Panc1 (cell line): Measurements from ENCODE around the gene SPEG. TPM values are rescaled to one million over a fixed set of nuclear protein-coding genes. Genes with fewer than 3 reads are reported as not detected.

Source experiments
- ATAC-seq: fragments of 200-7000 bp; cut with Tn5 transposase; 2 replicates; pipeline ENCODE4 v1.9.1; 2020; ENCODE audit warnings: mild to moderate bottlenecking, moderate library complexity
- BruUV-seq: library from RNA; stranded (reverse); fragments of 400-500 nt; replicated peaks from 2 replicates; lab custom pipeline; 2021; lab: Mats Ljungman, UMichigan
- CTCF ChIA-PET: fragments of 300-600 bp; sonication (Branson Sonifier 250); formaldehyde crosslinking; loops from one replicate; lab custom pipeline; 2022; ENCODE audit warnings: antibody characterized with exemption; lab: Charles Lee
- POLR2A ChIA-PET: fragments of 300-600 bp; sonication (Branson Sonifier 250); formaldehyde crosslinking; loops from one replicate; lab custom pipeline; 2022; ENCODE audit warnings: antibody characterized with exemption; lab: Charles Lee
- DNase-seq: peaks from one replicate; pipeline ENCODE4 v3.0.0-alpha.2; 2010; ENCODE audit warnings: low read depth, low spot score
- H3K27ac ChIP-seq: 2 replicates; pipeline ENCODE4 v1.5.1; 2011; ENCODE audit warnings: mild to moderate bottlenecking, low read length, inconsistent platforms
- H3K27me3 ChIP-seq: fragments of 200-500 bp; sonication (Bioruptor generic); 2 replicates; pipeline ENCODE4 v1.6.0; 2014; ENCODE audit warnings: low read length, inconsistent platforms; ENCODE audit not compliant: control insufficient read depth, insufficient read depth
- H3K36me3 ChIP-seq: fragments of 200-500 bp; sonication (Bioruptor generic); 2 replicates; pipeline ENCODE4 v1.5.1; 2014; ENCODE audit warnings: inconsistent platforms, mild to moderate bottlenecking, low read length, moderate library complexity; ENCODE audit not compliant: control insufficient read depth, insufficient read depth
- H3K4me1 ChIP-seq: 2 replicates; pipeline ENCODE4 v1.5.1; 2011; ENCODE audit warnings: inconsistent platforms, mild to moderate bottlenecking, low read length, moderate library complexity; ENCODE audit not compliant: control insufficient read depth, insufficient read depth
- H3K4me3 ChIP-seq, 2 experiments: 2 replicates each; pipeline ENCODE4 v1.5.1; 2011 to 2012; ENCODE audit warnings: low read depth in 2 of 2, low read length in 2 of 2, mild to moderate bottlenecking in 2 of 2, inconsistent platforms in 1 of 2, moderate library complexity in 1 of 2
- H3K9me3 ChIP-seq: fragments of 200-500 bp; sonication (Bioruptor generic); 2 replicates; pipeline ENCODE4 v1.5.1; 2014; ENCODE audit warnings: low read depth, mild to moderate bottlenecking, inconsistent platforms, low read length, moderate library complexity; ENCODE audit not compliant: control insufficient read depth, insufficient read depth
- CTCF ChIP-seq: fragments of 450-650 bp; IDR thresholded peaks from 2 replicates; pipeline ENCODE4 v1.5.1; 2017; ENCODE audit warnings: mild to moderate bottlenecking
- POLR2AphosphoS5 ChIP-seq: IDR thresholded peaks from 2 replicates; pipeline ENCODE4 v1.6.1; 2012; ENCODE audit warnings: mild to moderate bottlenecking, low read depth, low read length, moderate library complexity
- REST ChIP-seq, 2 experiments: IDR thresholded peaks; 2 replicates each; pipeline ENCODE4 v1.6.1; 2011 to 2012; ENCODE audit warnings: low read depth in 2 of 2, control low read depth in 1 of 2, low read length in 1 of 2, mild to moderate bottlenecking in 1 of 2, moderate library complexity in 1 of 2; ENCODE audit not compliant: insufficient read depth in 1 of 2
- SIN3A ChIP-seq: IDR thresholded peaks from 2 replicates; pipeline ENCODE4 v1.6.1; 2012; ENCODE audit warnings: low read depth, mild to moderate bottlenecking, low read length, moderate library complexity, borderline replicate concordance; ENCODE audit not compliant: insufficient read depth
- TCF7L2 ChIP-seq: IDR thresholded peaks from 2 replicates; pipeline ENCODE4 v1.6.1; 2011; ENCODE audit warnings: mild to moderate bottlenecking, low read depth, low read length, inconsistent platforms
- in situ Hi-C: cut with HindIII; loops from 2 replicates; pipeline ENCODE4 v1.10.0; 2016; ENCODE audit warnings: low sequenced_read_pairs, low pct_unique_long_range_greater_than_20kb
- intact Hi-C: fragments of 100-400 bp; cut with micrococcal nuclease; formaldehyde crosslinking; loops from one replicate; pipeline ENCODE4 v1.10.0; 2022; ENCODE audit not compliant: unreplicated experiment
- total RNA-seq: library from RNA; stranded (reverse); gene quantifications from one replicate; pipeline ENCODE4 v1.2.1, GENCODE V29; 2021; ENCODE audit not compliant: unreplicated experiment

The SPEG gene
- total RNA-seq, 1 experiment from 2014 or later, result 3.4 TPM

GRCh38 chr2:219398721-219399363, 35.8 kb upstream of the SPEG start:
- Histone ChIP-seq H3K4me3 (no peak overlapping the region), H3K27ac (peak overlapping the region; percentile 62; the same call in 1 of the 2 replicates), H3K36me3 (no peaks in the 10 kb centered on the region), H3K4me1 (peaks cover 38% of the 10 kb centered on the region), H3K27me3 (no peaks in the 10 kb centered on the region), H3K9me3 (no peaks in the 10 kb centered on the region)
- 0 out of 4 replicates have a peak, but pooled peaks of 1 of the 2 experiments have one; percentile 24 for TF ChIP-seq REST (IDR thresholded peaks at IDR 0.05; ENCODE audit: insufficient read depth in 1 of 2, low read depth in 2 of 2, low read length in 1 of 2)
- TF ChIP-seq CTCF, result no peak
- no peak for TF ChIP-seq SIN3A
- peak; percentile 97 for TF ChIP-seq TCF7L2
- peak; percentile 73; the same call in 1 of the 2 replicates for TF ChIP-seq POLR2AphosphoS5
- no peak for DNase-seq
- in situ Hi-C loops (no loop called here), intact Hi-C loops (no loop called here)
- ChIA-PET CTCF (interaction anchor here (0.6 to 0.8 kb wide), 2 partner anchors 113 to 122 kb away, joined by 3 to 4 read pairs; no protein-coding TSS in a partner anchor), POLR2A (interaction anchor here (0.7 kb wide), 1 partner anchor 26 kb away, joined by 5 read pairs; no protein-coding TSS in a partner anchor)
- peak; percentile 69 for ATAC-seq
- no TSS peak for BruUV-seq

- TF ChIP-seq REST (IDR thresholded peaks at IDR 0.05; ENCODE audit: insufficient read depth in 1 of 2, low read depth in 2 of 2, low read length in 1 of 2) (no peak), POLR2AphosphoS5 (no peak), CTCF (no peak), SIN3A (no peak), TCF7L2 (no peak)
- DNase-seq (no peak), ATAC-seq (no peak)
- BruUV-seq, result no TSS peak
- intact Hi-C loops, result no loop called here
- ChIA-PET CTCF (no interaction called here), POLR2A (no interaction called here)
- H3K4me1 ChIP-seq, result peaks cover 38% of the 10 kb centered on the region
- H3K27me3 ChIP-seq, result no peaks in the 10 kb centered on the region
- no peaks in the 10 kb centered on the region for H3K9me3 ChIP-seq
- in situ Hi-C loops, result no loop called here
- no peaks in the 10 kb centered on the region for H3K36me3 ChIP-seq
- H3K27ac ChIP-seq, result peak overlapping the region; percentile 62; the same call in 1 of the 2 replicates
- H3K4me3 ChIP-seq, result no peak overlapping the region
Observed at GRCh38 chr2:219399716-219400478, 34.7 kb upstream of the SPEG start.
